ENCODE results near the gene CACNA1F.

CACNA1F gene

DNA sequence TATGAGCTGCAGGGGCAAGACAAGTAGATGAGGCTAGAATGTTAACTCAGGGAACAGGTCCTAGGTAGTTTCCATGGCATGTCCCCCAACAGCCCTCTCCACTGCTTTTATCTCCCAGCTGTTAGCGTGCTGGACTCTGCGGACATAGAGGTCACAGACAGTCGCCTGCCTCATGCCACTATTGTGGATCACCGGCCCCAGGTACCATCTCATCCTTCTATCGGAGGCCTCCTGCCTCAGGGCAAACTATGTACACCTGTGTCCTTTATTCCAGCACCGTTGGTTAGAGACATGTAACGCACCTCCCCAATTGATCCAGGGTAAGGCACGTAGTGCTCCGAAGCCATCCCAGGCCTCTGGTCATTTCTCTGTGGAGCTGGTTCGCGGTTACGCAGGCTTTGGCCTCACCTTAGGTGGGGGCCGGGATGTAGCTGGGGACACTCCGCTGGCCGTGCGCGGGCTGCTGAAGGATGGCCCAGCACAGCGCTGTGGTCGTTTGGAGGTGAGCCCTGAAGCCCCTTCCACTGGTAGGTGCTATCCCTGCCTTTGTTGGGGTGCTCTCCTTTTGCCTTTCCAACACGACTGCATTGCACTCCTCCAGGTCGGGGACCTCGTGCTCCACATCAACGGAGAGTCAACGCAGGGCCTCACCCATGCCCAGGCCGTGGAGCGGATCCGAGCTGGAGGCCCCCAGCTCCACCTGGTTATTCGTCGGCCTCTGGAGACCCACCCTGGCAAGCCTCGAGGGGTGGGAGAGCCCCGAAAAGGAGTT, 68.4 kb downstream of the CACNA1F start:
- Histone ChIP-seq H3F3A (ENCODE audit: insufficient read depth, low read length) (peaks cover 21% of the 10 kb centered on the region), H3K36me3 (replicated peaks; ENCODE audit: insufficient read depth, low read length) (no peaks in the 10 kb centered on the region), H3K4me2 (ENCODE audit: low read depth, low read length) (peak overlapping the region; percentile 68; the same call in 1 of the 2 replicates), H3K9me3 (replicated peaks; ENCODE audit: insufficient read depth, low read length) (no peaks in the 10 kb centered on the region), H3K9ac (ENCODE audit: low read length) (no peak overlapping the region), H3K27ac (ENCODE audit: low read length) (no peak overlapping the region; the same call in 1 of the 2 replicates), H3K9me2 (replicated peaks; ENCODE audit: insufficient read depth, low read length) (no peaks in the 10 kb centered on the region), H3K79me2 (ENCODE audit: low read length) (no peaks in the 10 kb centered on the region), H3K4me1 (ENCODE audit: low read length) (0 out of 2 replicates have a peak, but pooled peaks cover 5% of the 10 kb centered on the region), H4K20me1 (ENCODE audit: insufficient read depth, low read length) (no peaks in the 10 kb centered on the region), H3K4me3 (ENCODE audit: low read length) (no peak overlapping the region), H3K27me3 (replicated peaks; ENCODE audit: insufficient read depth, low read length) (no peaks in the 10 kb centered on the region), H2AFZ (ENCODE audit: low read length) (no peak overlapping the region)
- no peak for DNase-seq
- TF ChIP-seq, protein P1, sequence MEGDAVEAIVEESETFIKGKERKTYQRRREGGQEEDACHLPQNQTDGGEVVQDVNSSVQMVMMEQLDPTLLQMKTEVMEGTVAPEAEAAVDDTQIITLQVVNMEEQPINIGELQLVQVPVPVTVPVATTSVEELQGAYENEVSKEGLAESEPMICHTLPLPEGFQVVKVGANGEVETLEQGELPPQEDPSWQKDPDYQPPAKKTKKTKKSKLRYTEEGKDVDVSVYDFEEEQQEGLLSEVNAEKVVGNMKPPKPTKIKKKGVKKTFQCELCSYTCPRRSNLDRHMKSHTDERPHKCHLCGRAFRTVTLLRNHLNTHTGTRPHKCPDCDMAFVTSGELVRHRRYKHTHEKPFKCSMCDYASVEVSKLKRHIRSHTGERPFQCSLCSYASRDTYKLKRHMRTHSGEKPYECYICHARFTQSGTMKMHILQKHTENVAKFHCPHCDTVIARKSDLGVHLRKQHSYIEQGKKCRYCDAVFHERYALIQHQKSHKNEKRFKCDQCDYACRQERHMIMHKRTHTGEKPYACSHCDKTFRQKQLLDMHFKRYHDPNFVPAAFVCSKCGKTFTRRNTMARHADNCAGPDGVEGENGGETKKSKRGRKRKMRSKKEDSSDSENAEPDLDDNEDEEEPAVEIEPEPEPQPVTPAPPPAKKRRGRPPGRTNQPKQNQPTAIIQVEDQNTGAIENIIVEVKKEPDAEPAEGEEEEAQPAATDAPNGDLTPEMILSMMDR (IDR thresholded peaks at IDR 0.05; ENCODE audit: low read length) = no peak
- TF ChIP-seq EZH2 (optimal IDR thresholded peaks at IDR 0.05; ENCODE audit: low read depth, low read length) (no peak), EZH2phosphoT487 (IDR thresholded peaks at IDR 0.05; ENCODE audit: low read length) (no peak)

- Histone ChIP-seq H3K4me2 (ENCODE audit: low read depth, low read length) (peak overlapping the region; percentile 68), H3K36me3 (replicated peaks; ENCODE audit: insufficient read depth, low read length) (no peaks in the 10 kb centered on the region), H3K9me3 (replicated peaks; ENCODE audit: insufficient read depth, low read length) (no peaks in the 10 kb centered on the region), H3K4me3 (ENCODE audit: low read length) (peak overlapping the region; percentile 60), H3F3A (ENCODE audit: insufficient read depth, low read length) (peaks cover 21% of the 10 kb centered on the region), H3K4me1 (ENCODE audit: low read length) (0 out of 2 replicates have a peak, but pooled peaks cover 5% of the 10 kb centered on the region), H3K79me2 (ENCODE audit: low read length) (no peaks in the 10 kb centered on the region), H3K27ac (ENCODE audit: low read length) (peak overlapping the region; percentile 62; the same call in 1 of the 2 replicates), H3K9ac (ENCODE audit: low read length) (peak overlapping the region; percentile 80), H4K20me1 (ENCODE audit: insufficient read depth, low read length) (no peaks in the 10 kb centered on the region), H3K9me2 (replicated peaks; ENCODE audit: insufficient read depth, low read length) (no peaks in the 10 kb centered on the region), H3K27me3 (replicated peaks; ENCODE audit: insufficient read depth, low read length) (no peaks in the 10 kb centered on the region), H2AFZ (ENCODE audit: low read length) (peak overlapping the region; percentile 70)
- peak; percentile 73 for DNase-seq
- TF ChIP-seq, protein P1 (IDR thresholded peaks at IDR 0.05; ENCODE audit: low read length) = peak; percentile 53
- TF ChIP-seq EZH2phosphoT487 (IDR thresholded peaks at IDR 0.05; ENCODE audit: low read length) = no peak
- TF ChIP-seq EZH2 (optimal IDR thresholded peaks at IDR 0.05; ENCODE audit: low read depth, low read length) = no peak
These were observed 69.4 kb downstream of the CACNA1F start for GRCh38 chrX:49163555-49164419.

GRCh38 chrX:49162620-49163019, 70.5 kb downstream of the CACNA1F start, which contains the start of gene MAGIX:
Gene MAGIX, plus strand, starts transcription at chrX:49162758. Its CDS starts 132 bp downstream, at chrX:49162890.
- Histone ChIP-seq H3K79me2 (ENCODE audit: low read length) (no peaks in the 10 kb centered on the region), H3K27ac (ENCODE audit: low read length) (no peak within 1 kb of the TSS), H3K4me3 (ENCODE audit: low read length) (peak within 1 kb of the TSS; percentile 50; the same call in 1 of the 2 replicates), H3K9ac (ENCODE audit: low read length) (peak within 1 kb of the TSS; percentile 16; the same call in 1 of the 2 replicates), H3K36me3 (replicated peaks; ENCODE audit: insufficient read depth, low read length) (no peaks in the 10 kb centered on the region), H4K20me1 (ENCODE audit: insufficient read depth, low read length) (no peaks in the 10 kb centered on the region), H2AFZ (ENCODE audit: low read length) (peak within 1 kb of the TSS; percentile 70), H3K4me1 (ENCODE audit: low read length) (0 out of 2 replicates have a peak, but pooled peaks cover 5% of the 10 kb centered on the region), H3K27me3 (replicated peaks; ENCODE audit: insufficient read depth, low read length) (no peaks in the 10 kb centered on the region), H3F3A (ENCODE audit: insufficient read depth, low read length) (peaks cover 17% of the 10 kb centered on the region), H3K4me2 (ENCODE audit: low read depth, low read length) (peak within 1 kb of the TSS; percentile 63), H3K9me3 (replicated peaks; ENCODE audit: insufficient read depth, low read length) (no peaks in the 10 kb centered on the region), H3K9me2 (replicated peaks; ENCODE audit: insufficient read depth, low read length) (no peaks in the 10 kb centered on the region)
- TF ChIP-seq, protein P1 (IDR thresholded peaks at IDR 0.05; ENCODE audit: low read length) = no peak
- TF ChIP-seq EZH2 (optimal IDR thresholded peaks at IDR 0.05; ENCODE audit: low read depth, low read length) = no peak
- no peak for TF ChIP-seq EZH2phosphoT487 (IDR thresholded peaks at IDR 0.05; ENCODE audit: low read length)
- no peak for DNase-seq

Measured in MM.1S (cell line).